ENCODE data around the gene PTDSS2.

The PTDSS2 gene

DNA sequence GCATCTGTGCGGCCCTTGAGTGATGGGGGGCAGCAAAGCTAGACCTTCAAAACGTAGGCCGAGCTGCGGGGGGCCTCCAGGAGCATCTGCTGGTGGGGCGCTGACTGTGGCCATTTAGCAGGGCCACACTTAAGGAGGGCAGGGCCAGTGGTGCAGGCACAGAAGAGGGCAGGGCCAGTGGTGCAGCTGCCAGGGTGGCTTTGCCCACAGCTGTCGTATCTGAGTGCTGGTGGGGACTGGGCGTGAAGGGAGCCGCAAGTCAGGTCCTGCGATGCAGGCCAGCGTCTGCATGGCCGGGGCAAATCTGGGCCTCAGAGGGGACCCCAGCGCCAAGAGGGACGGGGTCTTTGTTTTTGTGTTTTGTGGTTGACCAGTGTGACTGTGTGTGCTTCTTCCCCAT, 29.2 kb downstream of the PTDSS2 start:
- no peak for DNase-seq (ENCODE audit: low read depth)
- no peak overlapping the region for H3K4me3 ChIP-seq (ENCODE audit: low read depth, low read length)
- TF ChIP-seq, protein P1, sequence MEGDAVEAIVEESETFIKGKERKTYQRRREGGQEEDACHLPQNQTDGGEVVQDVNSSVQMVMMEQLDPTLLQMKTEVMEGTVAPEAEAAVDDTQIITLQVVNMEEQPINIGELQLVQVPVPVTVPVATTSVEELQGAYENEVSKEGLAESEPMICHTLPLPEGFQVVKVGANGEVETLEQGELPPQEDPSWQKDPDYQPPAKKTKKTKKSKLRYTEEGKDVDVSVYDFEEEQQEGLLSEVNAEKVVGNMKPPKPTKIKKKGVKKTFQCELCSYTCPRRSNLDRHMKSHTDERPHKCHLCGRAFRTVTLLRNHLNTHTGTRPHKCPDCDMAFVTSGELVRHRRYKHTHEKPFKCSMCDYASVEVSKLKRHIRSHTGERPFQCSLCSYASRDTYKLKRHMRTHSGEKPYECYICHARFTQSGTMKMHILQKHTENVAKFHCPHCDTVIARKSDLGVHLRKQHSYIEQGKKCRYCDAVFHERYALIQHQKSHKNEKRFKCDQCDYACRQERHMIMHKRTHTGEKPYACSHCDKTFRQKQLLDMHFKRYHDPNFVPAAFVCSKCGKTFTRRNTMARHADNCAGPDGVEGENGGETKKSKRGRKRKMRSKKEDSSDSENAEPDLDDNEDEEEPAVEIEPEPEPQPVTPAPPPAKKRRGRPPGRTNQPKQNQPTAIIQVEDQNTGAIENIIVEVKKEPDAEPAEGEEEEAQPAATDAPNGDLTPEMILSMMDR (IDR thresholded peaks at IDR 0.05; ENCODE audit: insufficient read depth, low read depth, low read length, missing control alignments): no peak

DNA sequence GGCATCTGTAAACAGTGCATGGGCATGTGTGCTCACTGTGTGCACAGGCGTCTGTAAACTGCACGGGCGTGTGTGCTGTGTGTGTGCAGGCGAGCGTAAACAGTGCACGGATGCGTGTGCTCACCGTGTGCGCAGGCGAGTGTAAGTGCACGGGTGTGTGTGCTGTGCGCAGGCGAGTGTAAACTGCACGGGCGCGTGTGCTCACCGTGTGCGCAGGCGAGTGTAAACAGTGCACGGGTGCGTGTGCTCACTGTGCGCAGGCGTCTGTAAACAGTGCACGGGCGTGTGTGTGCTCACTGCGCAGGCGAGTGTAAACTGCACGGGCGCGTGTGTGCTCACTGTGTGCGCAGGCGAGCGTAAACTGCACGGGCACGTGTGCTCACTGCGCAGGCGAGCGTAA, 34.5 kb downstream of the PTDSS2 start:
- no peak overlapping the region for H3K4me3 ChIP-seq (ENCODE audit: low read depth, low read length)
- TF ChIP-seq, protein P1 (IDR thresholded peaks at IDR 0.05; ENCODE audit: insufficient read depth, low read depth, low read length, missing control alignments): no peak
- no peak for DNase-seq (ENCODE audit: low read depth)

DNA sequence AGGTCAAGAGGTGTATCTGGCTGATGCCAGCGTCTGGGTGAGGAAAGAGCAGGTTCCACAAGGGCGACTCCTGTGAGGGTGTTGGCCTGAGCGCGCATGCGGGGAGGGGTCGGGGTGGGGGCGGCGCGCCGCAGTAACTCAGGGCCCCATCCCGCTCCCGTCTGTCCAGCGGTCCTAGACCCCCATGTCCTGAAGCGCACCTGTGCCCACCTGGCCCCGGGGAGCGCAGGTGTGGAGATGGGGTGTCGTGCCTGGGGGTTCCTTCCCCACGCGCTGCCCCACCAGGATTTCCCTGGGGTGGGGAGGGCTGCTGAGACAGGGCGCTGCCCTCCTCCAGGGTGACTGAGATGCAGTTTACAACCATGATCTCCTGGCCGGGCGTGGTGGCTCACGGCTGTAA, 36.1 kb downstream of the PTDSS2 start:
- no peak overlapping the region for H3K4me3 ChIP-seq (ENCODE audit: low read depth, low read length)
- TF ChIP-seq, protein P1 (IDR thresholded peaks at IDR 0.05; ENCODE audit: insufficient read depth, low read depth, low read length, missing control alignments): no peak
- no peak for DNase-seq (ENCODE audit: low read depth)

DNA sequence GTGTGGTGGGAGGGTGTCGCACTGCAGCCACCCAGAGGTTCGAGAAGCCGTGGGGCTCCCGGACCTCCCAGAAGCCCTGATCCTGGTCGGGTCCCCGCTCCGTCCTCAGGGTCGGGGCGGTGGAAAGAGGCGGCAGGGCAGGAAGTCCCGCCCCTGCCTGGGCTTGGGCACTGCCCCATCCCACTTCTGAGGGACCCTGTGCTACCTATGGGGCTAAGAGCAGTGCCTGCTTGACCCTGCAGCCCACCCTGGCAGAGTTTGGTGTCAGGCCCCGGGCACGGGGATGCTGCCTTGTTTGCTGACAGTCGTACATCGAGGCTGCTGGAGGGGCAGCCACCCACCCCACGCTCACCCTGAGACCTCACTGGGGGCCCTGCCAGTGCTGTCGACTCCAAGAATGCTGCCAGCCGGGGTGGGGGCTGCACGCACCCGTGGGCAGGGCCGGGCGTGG, 37.5 kb downstream of the PTDSS2 start:
- TF ChIP-seq, protein P1 (IDR thresholded peaks at IDR 0.05; ENCODE audit: insufficient read depth, low read depth, low read length, missing control alignments): no peak
- H3K4me3 ChIP-seq (ENCODE audit: low read depth, low read length): no peak overlapping the region
- DNase-seq (ENCODE audit: low read depth): no peak

DNA sequence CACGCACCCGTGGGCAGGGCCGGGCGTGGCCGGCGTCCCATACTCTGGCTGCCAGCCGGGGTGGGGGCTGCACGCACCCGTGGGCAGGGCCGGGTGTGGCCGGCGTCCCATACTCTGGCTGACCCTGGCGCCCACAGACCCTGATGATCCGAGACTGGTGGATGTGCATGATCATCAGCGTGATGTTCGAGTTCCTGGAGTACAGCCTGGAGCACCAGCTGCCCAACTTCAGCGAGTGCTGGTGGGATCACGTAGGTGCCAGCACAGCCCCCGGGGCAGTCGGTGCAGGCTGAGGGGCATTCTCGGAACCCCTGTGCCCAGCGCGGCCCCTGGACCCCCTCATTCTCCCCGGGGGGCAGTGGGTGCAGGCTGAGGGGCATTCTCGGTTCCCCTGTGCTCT, 38.0 kb downstream of the PTDSS2 start:
- H3K4me3 ChIP-seq (ENCODE audit: low read depth, low read length): no peak overlapping the region
- TF ChIP-seq, protein P1 (IDR thresholded peaks at IDR 0.05; ENCODE audit: insufficient read depth, low read depth, low read length, missing control alignments): no peak
- no peak for DNase-seq (ENCODE audit: low read depth)

DNA sequence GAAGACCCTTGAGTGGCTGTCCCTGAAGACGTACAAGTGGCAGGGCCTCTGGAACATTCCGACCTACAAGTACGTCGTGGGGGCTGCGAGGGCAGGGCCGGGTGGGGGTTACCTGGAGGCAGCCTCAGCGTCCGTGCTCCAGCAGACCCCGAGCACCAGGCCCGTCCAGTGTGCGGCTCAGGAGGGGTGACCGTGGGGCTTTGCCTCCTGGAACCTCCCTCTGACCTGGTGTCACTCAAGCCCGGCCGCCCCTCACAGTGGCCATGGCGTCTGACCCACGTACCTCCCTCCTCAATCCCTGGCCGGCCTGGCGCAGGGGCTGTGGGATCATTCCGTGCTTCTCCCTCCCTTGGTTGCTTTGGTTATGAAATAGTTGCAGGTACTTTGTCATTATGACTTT, 38.5 kb downstream of the PTDSS2 start:
- TF ChIP-seq, protein P1 (IDR thresholded peaks at IDR 0.05; ENCODE audit: insufficient read depth, low read depth, low read length, missing control alignments): no peak
- no peak overlapping the region for H3K4me3 ChIP-seq (ENCODE audit: low read depth, low read length)
- DNase-seq (ENCODE audit: low read depth): no peak

DNA sequence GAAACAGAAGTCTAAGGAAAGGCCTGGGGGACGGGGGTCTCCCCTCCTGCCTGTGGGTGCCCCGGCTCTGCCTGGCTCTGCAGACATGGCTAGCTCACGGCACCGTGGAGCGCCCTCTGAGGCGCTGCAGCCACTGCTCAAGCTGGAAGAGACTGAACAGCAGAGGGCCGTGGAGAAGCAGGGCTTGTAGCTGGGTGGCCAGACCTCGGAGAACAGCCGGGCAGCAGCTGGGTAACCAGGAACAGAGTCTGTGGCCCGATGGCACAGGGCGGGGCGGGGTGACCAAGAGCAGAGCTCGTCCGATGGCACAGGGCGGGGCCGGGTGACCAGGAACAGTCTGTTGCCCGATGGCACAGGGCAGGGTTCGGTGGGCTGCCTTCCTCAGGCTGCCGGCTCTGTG, 38.9 kb downstream of the PTDSS2 start:
- TF ChIP-seq, protein P1 (IDR thresholded peaks at IDR 0.05; ENCODE audit: insufficient read depth, low read depth, low read length, missing control alignments): no peak
- DNase-seq (ENCODE audit: low read depth): no peak
- H3K4me3 ChIP-seq (ENCODE audit: low read depth, low read length): no peak overlapping the region
